Measurements from ENCODE around the gene PPP2R3B. TPM values are rescaled to one million over a fixed set of nuclear protein-coding genes. Genes with fewer than 3 reads are reported as not detected.

The PPP2R3B gene
- total RNA-seq, 4 donors from 2014 or later, result 9.7 to 15.2 (median 12.3) TPM

DNA sequence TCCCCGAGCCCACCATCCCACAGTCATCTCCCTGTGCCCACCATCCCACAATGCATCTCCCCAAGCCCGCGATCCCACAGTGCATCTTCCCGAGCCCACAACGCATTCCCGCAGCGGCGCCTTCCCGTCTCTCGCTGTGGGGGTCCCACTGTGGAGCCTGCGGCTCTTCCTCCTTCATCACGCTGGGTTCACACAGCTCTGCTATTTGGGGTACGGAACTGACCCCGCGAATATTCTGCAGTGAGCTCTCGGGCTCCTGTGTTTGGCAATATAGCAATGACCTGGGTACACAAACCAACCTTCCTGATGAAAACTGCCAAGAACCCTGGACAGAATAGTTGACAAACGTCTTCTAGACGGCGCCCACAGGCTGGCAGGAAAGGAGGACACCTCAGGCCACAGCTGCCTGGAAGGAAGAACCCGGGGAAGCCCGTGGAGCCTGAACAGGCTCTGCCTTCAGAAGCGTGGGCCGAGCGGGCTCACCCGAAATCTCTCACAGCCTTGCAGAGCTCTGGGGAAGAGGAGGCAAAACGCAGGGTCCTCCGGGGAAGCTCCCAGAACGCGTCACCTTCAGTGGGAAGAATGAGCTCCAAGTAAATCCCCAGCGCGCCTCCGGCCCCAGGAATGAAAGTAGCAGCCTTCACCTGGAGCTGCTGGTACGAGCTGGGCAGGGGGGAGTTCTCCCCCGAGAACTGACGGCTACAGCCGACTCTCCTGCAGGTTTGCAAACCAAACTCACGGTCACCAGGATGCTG is 22.9 kb downstream of the PPP2R3B start:
- no peaks in the 10 kb centered on the region for H3K4me1 ChIP-seq
- H3K9me3 ChIP-seq, result no peaks in the 10 kb centered on the region
- peaks cover 3 to 4% of the 10 kb centered on the region in 2 donors for H3K36me3 ChIP-seq
- TF ChIP-seq CTCF (IDR thresholded peaks at IDR 0.05), result no peak
- TF ChIP-seq POLR2A (IDR thresholded peaks at IDR 0.05), result no peak
- DNase-seq, result no peak
- H3K4me3 ChIP-seq (replicated peaks in 1 of 3), result no peak overlapping the region
- intact Hi-C loops (cut with DNase I), result no loop called here
- 95 to 97% methylated on average over 32 to 33 of the region's 37 CpGs for WGBS, 2 donors
- no peak overlapping the region for H3K27ac ChIP-seq
- no peaks in the 10 kb centered on the region for H3K27me3 ChIP-seq

DNA sequence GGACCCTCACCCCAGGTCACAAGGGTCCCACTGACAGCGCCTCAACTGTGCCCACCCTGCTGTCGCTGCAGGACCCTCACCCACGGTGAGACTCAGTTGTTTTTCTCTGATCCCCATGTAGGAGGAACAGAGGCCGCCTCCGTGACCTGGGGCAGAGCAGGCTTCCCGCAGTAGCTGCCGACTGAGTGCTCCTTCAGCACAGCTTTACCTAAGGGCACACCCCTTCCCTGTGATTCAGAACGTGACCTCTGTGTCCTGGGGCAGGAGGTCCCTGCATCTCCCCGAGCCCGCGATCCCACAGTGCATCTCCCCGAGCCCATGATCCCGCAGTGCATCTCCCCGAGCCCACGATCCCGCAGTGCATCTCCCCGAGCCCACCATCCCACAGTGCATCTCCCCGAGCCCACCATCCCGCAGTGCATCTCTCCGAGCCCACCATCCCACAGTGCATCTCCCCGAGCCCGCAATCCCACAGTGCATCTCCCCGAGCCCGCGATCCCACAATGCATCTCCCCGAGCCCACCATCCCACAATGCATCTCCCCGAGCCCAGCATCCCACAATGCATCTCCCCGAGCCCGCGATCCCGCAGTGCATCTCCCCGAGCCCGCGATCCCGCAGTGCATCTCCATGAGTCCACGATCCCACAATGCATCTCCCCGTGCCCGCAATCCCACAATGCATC is 23.6 kb downstream of the PPP2R3B start:
- no peak for DNase-seq
- intact Hi-C loops (cut with DNase I), result no loop called here
- WGBS, 2 donors, result 75 to 85% methylated on average over 37 to 38 of the region's 38 CpGs
- Histone ChIP-seq H3K36me3 (peaks cover 3 to 4% of the 10 kb centered on the region in 2 donors), H3K27ac (no peak overlapping the region), H3K4me1 (no peaks in the 10 kb centered on the region), H3K27me3 (no peaks in the 10 kb centered on the region), H3K9me3 (no peaks in the 10 kb centered on the region), H3K4me3 (replicated peaks in 1 of 3) (no peak overlapping the region)
- TF ChIP-seq CTCF (IDR thresholded peaks at IDR 0.05), result no peak
- no peak for TF ChIP-seq POLR2A (IDR thresholded peaks at IDR 0.05)

- Histone ChIP-seq H3K4me1 (no peaks in the 10 kb centered on the region), H3K27me3 (no peaks in the 10 kb centered on the region), H3K9me3 (no peaks in the 10 kb centered on the region), H3K27ac (no peak overlapping the region), H3K4me3 (replicated peaks in 1 of 3) (no peak overlapping the region), H3K36me3 (peaks cover 3 to 4% of the 10 kb centered on the region in 2 donors)
- 97 to 98% methylated on average over 10 to 13 of the region's 13 CpGs for WGBS, 2 donors
- TF ChIP-seq POLR2A (IDR thresholded peaks at IDR 0.05) (no peak), CTCF (IDR thresholded peaks at IDR 0.05) (no peak)
- DNase-seq, result no peak
- intact Hi-C loops (cut with DNase I), result no loop called here
Measured at GRCh38 chrX:362351-362750, 24.4 kb downstream of the PPP2R3B start.

DNA sequence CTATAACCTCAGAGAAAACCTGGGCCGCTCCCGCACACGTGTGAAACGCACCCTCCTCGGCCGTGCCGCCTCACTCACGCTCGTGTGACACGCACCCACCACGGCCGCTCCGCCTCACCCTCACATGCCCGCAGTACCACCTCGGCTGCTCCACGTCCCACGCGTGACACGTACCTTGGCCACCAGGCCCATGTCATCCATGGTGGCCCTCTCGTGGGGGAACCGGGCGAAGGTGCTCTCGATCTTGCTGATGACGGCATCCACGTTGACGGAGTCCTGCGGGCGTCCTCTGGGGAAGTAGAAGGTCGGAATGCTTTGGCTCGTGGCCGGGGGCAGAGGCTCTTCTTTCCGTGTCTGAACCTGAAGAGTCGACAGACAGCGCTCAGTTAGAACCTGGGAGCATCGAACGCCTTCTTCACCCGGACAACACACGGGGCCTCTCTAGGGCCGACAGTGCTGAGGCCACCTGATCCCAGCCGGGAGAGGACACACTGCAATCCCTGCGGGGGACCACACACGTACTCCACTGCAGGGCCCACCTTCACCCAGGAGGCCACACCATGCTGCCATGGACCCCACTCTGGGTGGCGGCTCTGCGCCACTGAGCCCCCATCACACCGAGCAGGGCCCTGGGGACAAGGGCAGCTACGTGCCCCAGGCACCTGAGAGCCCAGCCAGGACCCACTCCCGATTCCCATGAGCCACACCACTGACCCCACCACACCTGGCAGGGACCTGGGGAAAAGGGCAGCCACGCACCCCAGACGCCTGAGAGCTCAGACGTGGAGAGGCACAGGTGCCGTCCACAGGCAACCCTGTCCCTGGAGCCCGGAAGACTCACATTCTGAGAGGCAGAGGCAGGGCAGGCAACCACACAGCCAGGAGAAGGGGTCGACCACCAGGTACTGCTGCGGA is 25.2 kb downstream of the PPP2R3B start:
- Histone ChIP-seq H3K9me3 (no peaks in the 10 kb centered on the region), H3K36me3 (peaks cover 3 to 4% of the 10 kb centered on the region in 2 donors), H3K27ac (no peak overlapping the region), H3K27me3 (no peaks in the 10 kb centered on the region), H3K4me1 (no peaks in the 10 kb centered on the region), H3K4me3 (replicated peaks in 1 of 3) (no peak overlapping the region)
- DNase-seq, result no peak
- TF ChIP-seq CTCF (IDR thresholded peaks at IDR 0.05) (no peak), POLR2A (IDR thresholded peaks at IDR 0.05) (no peak)
- intact Hi-C loops (cut with DNase I), result no loop called here
- WGBS, 2 donors, result 96 to 99% methylated on average over 35 to 48 of the region's 54 CpGs
